Measurements from ENCODE around the gene ZBTB47. TPM values are rescaled to one million over a fixed set of nuclear protein-coding genes. Genes with fewer than 3 reads are reported as not detected.

Gene ZBTB47
- total RNA-seq, 1 experiment from 2014 or later: 9.5 TPM

DNA sequence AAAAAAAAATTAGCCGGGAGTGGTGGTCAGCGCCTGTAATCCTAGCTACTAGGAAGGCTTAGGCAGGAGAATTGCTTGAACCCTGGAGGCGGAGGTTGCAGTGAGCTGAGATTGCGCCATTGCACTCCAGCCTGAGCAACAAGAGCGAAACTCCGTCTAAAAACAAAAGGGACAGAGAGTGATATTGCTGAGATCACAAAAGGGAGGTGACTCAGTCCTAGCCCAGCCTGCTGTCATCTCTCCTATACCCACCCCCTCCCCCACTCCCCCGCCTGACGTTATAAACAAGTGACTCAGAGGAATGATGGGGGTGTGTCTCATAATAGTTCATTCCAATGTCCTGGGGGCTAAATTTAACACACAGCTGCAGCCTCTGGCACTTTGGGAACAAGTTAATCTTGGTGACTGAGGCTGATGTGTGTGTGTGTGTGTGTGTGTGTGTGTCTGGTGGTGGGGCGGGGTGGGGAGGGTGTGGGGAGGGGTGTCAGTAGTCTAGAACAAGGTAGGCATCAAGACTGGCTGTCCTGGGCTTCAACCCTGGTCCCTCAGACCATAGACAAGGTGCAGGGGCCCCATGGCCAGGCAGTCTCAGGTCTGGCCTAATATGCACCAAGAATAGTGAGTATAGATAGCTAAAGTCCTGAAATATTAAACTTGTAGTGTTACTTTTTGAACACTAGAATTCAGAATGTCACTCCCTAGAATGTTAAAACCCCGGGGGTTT is 30.5 kb downstream of the ZBTB47 start:
- H4K20me1 ChIP-seq (ENCODE audit: low read length): no peaks in the 10 kb centered on the region
- H3K9ac ChIP-seq (ENCODE audit: low read length): 0 out of 2 replicates have a peak overlapping the region, but pooled peaks have one; percentile 39
- TF ChIP-seq EZH2 (IDR thresholded peaks at IDR 0.05; ENCODE audit: low read length, unreplicated experiment): no peak
- no peak for TF ChIP-seq EZH2phosphoT487 (IDR thresholded peaks at IDR 0.05; ENCODE audit: borderline replicate concordance, low read length)
- TF ChIP-seq, protein P1, sequence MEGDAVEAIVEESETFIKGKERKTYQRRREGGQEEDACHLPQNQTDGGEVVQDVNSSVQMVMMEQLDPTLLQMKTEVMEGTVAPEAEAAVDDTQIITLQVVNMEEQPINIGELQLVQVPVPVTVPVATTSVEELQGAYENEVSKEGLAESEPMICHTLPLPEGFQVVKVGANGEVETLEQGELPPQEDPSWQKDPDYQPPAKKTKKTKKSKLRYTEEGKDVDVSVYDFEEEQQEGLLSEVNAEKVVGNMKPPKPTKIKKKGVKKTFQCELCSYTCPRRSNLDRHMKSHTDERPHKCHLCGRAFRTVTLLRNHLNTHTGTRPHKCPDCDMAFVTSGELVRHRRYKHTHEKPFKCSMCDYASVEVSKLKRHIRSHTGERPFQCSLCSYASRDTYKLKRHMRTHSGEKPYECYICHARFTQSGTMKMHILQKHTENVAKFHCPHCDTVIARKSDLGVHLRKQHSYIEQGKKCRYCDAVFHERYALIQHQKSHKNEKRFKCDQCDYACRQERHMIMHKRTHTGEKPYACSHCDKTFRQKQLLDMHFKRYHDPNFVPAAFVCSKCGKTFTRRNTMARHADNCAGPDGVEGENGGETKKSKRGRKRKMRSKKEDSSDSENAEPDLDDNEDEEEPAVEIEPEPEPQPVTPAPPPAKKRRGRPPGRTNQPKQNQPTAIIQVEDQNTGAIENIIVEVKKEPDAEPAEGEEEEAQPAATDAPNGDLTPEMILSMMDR (conservative IDR thresholded peaks at IDR 0.05; ENCODE audit: low read depth, low read length): no peak
- no peaks in the 10 kb centered on the region for H3K79me2 ChIP-seq (ENCODE audit: low read length)
- intact Hi-C loops (cut with micrococcal nuclease): loop anchor here (1.0 kb wide), 1 partner anchor 60 kb away; no protein-coding TSS in a partner anchor
- no peaks in the 10 kb centered on the region for H3K9me2 ChIP-seq (replicated peaks; ENCODE audit: low read length)
- ChIA-PET POLR2A (ENCODE audit: unreplicated experiment) (no interaction called here), CTCF (interaction anchor here (0.5 kb wide), 2 partner anchors 139 to 464 kb away, joined by 3 to 4 read pairs; no protein-coding TSS in a partner anchor)
- no peaks in the 10 kb centered on the region for H3K9me3 ChIP-seq (ENCODE audit: low read length)
- ATAC-seq: peak; percentile 95
- no peaks in the 10 kb centered on the region for H3K36me3 ChIP-seq (ENCODE audit: low read depth, low read length)
- H3F3A ChIP-seq (ENCODE audit: low read length, unreplicated experiment): no peaks in the 10 kb centered on the region
- H3K27ac ChIP-seq (ENCODE audit: low read length): peak overlapping the region; percentile 29
- no peaks in the 10 kb centered on the region for H3K27me3 ChIP-seq (ENCODE audit: low read length)
- H2AFZ ChIP-seq (ENCODE audit: low read length): peak overlapping the region; percentile 38; the same call in 1 of the 2 replicates
- BruUV-seq (replicated peaks): no TSS peak
- H3K4me1 ChIP-seq (ENCODE audit: insufficient read depth, low read length): peaks cover 15% of the 10 kb centered on the region
- H3K4me2 ChIP-seq (ENCODE audit: low read length): peak overlapping the region; percentile 73
- peak; percentile 96 for DNase-seq
- H3K4me3 ChIP-seq (ENCODE audit: low read length): peak overlapping the region; percentile 45; the same call in 1 of the 2 replicates

DNA sequence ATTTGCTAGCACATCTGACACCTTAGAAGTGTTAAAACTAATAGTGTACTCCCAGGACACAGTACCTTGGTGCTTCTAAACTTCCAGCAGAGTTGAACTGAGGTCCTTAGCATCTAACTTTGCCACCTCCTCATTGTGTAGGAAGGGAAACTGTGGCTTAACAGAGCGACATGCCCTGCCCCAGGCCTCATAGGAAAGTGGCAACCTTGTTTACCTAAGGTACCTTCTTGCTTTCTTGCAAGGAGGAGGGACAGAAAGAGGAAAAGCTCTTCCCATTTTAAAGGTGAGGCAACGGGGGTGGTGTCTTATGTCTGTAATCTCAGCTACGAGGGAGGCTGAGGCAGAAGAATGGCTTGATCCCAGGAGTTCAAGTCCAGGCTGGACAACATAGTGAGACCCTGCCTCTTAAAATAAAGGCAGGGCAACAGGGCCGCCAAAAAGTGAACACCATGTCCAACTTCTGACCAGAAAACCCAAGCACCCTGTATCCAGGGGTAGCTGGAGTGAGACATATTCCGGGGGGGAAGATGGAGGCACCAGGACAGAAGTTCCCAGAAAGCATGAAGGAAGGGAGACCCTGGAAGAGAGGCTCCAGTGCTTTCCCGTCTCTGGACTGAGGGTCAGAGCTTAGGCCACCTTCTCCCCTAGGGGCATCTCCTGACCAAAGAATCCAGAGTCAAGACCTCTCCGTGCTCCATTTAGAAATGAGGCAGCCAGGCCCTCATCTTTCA is 31.3 kb downstream of the ZBTB47 start:
- no peak for TF ChIP-seq EZH2phosphoT487 (IDR thresholded peaks at IDR 0.05; ENCODE audit: borderline replicate concordance, low read length)
- TF ChIP-seq EZH2 (IDR thresholded peaks at IDR 0.05; ENCODE audit: low read length, unreplicated experiment): no peak
- TF ChIP-seq, protein P1 (conservative IDR thresholded peaks at IDR 0.05; ENCODE audit: low read depth, low read length): no peak
- BruUV-seq (replicated peaks): no TSS peak
- Histone ChIP-seq H3K9me3 (ENCODE audit: low read length) (no peaks in the 10 kb centered on the region), H3K36me3 (ENCODE audit: low read depth, low read length) (no peaks in the 10 kb centered on the region), H3K27ac (ENCODE audit: low read length) (peak overlapping the region; percentile 29), H3K4me2 (ENCODE audit: low read length) (peak overlapping the region; percentile 12; the same call in 1 of the 2 replicates), H3K9me2 (replicated peaks; ENCODE audit: low read length) (no peaks in the 10 kb centered on the region), H3K4me3 (ENCODE audit: low read length) (no peak overlapping the region), H3F3A (ENCODE audit: low read length, unreplicated experiment) (no peaks in the 10 kb centered on the region), H2AFZ (ENCODE audit: low read length) (no peak overlapping the region), H3K27me3 (ENCODE audit: low read length) (no peaks in the 10 kb centered on the region), H4K20me1 (ENCODE audit: low read length) (no peaks in the 10 kb centered on the region), H3K9ac (ENCODE audit: low read length) (no peak overlapping the region), H3K4me1 (ENCODE audit: insufficient read depth, low read length) (peaks cover 15% of the 10 kb centered on the region), H3K79me2 (ENCODE audit: low read length) (no peaks in the 10 kb centered on the region)
- DNase-seq (no peak), ATAC-seq (peak; percentile 4; the same call in 1 of the 2 replicates)
- intact Hi-C loops (cut with micrococcal nuclease): loop anchor here (1.0 kb wide), 1 partner anchor 60 kb away; no protein-coding TSS in a partner anchor
- POLR2A ChIA-PET (ENCODE audit: unreplicated experiment): no interaction called here
- CTCF ChIA-PET: interaction anchor here (0.5 kb wide), 1 partner anchor 140 kb away, joined by 3 read pairs; no protein-coding TSS in a partner anchor

Measured in PC-3 (cell line).